MCF 10A (cell line): ENCODE results near the gene NCL. TPM values are rescaled to one million over a fixed set of nuclear protein-coding genes. Genes with fewer than 3 reads are reported as not detected.
"Not testable (repeated sequence)": the region's sequence is repeated elsewhere in the genome, so short reads cannot be mapped to it uniquely, and the experiment has no call there.

Experiments used
- BruUV-seq: library from RNA; stranded (reverse); fragments of 400-500 nt; replicated peaks from 2 replicates; lab custom pipeline; 2021; lab: Mats Ljungman, UMichigan
- CTCF ChIA-PET: fragments of 300-600 bp; sonication (Branson Sonifier 250); formaldehyde crosslinking; extraction: SDS; loops from one replicate; lab custom pipeline; 2021; ENCODE audit warnings: antibody characterized with exemption, inconsistent platforms; lab: Yijun Ruan, JAX
- POLR2A ChIA-PET: fragments of 300-600, 350-650 bp; sonication (Branson Sonifier 250); formaldehyde crosslinking; extraction: SDS; loops from one replicate; lab custom pipeline; 2020; ENCODE audit warnings: antibody characterized with exemption, inconsistent platforms; lab: Yijun Ruan, JAX
- DNase-seq: peaks from one replicate; pipeline ENCODE4 v3.0.0-alpha.2; 2018; ENCODE audit not compliant: unreplicated experiment
- H3K27ac Mint-ChIP-seq: one replicate; pipeline ENCODE4 v1.8.0; 2022; ENCODE audit warnings: mild to moderate bottlenecking, low read depth, mixed read lengths; ENCODE audit not compliant: unreplicated experiment
- H3K27me3 Mint-ChIP-seq: one replicate; pipeline ENCODE4 v1.8.0; 2022; ENCODE audit warnings: mixed read lengths; ENCODE audit not compliant: insufficient read depth, unreplicated experiment
- H3K36me3 Mint-ChIP-seq: one replicate; pipeline ENCODE4 v1.8.0; 2022; ENCODE audit warnings: mild to moderate bottlenecking, moderate library complexity, mixed read lengths; ENCODE audit not compliant: insufficient read depth, unreplicated experiment
- H3K4me1 Mint-ChIP-seq: one replicate; pipeline ENCODE4 v1.8.0; 2022; ENCODE audit warnings: mixed read lengths; ENCODE audit not compliant: insufficient read depth, unreplicated experiment
- H3K4me3 Mint-ChIP-seq: one replicate; pipeline ENCODE4 v1.8.0; 2022; ENCODE audit warnings: mild to moderate bottlenecking, moderate library complexity, mixed read lengths; ENCODE audit not compliant: unreplicated experiment
- H3K9me3 Mint-ChIP-seq: one replicate; pipeline ENCODE4 v1.8.0; 2022; ENCODE audit warnings: mixed read lengths; ENCODE audit not compliant: unreplicated experiment
- intact Hi-C: fragments of 100-400 bp; cut with micrococcal nuclease; formaldehyde crosslinking; loops from 2 replicates; pipeline ENCODE4 v1.14.1; 2022
- total RNA-seq: library from RNA; stranded (reverse); gene quantifications from 2 replicates; pipeline ENCODE4 v1.2.3, GENCODE V29; 2022
- TF ChIP-seq, protein P1 (sequence below): fragments of 200-600 bp; IDR thresholded peaks from one replicate; pipeline ENCODE4 v1.8.0; 2022; ENCODE audit warnings: antibody characterized with exemption, mild to moderate bottlenecking; ENCODE audit not compliant: unreplicated experiment

Gene NCL
- total RNA-seq, 1 experiment from 2014 or later = 778 TPM

DNA sequence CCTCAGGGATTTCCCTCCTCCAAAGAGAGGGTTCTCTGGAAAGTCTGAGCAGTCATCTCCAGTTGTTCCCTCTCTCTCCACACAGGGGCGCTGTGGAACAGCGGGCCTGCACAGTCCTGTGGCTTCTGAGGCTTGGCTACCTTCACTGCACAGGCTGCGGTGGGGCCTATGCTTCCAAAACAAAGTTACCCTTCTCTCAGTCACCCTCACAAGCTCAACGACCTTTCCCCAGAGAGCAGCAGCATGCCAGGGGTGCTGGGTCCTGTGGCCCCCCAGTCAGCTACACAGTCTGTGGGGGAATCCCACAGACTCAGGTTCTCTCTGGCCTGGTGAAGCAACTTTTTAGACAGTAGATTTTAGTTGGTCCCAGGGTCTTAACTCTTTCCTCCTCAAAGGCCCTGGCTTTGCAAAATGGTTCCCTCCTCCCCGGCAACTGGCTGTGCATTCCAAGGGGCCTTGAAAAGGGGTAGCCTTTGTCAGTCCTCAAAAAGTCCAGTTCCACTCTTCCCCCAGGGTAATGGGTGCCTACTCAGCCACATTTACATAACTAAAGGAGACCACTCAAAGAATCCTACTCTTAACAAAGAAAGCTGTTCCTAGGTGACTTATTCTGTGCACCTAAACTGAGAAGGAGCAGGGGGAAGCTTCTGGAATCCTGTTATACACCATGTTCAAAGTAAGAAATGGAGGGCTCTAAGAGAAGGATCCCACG, 53.8 kb downstream of the NCL start:
- TF ChIP-seq, protein P1, sequence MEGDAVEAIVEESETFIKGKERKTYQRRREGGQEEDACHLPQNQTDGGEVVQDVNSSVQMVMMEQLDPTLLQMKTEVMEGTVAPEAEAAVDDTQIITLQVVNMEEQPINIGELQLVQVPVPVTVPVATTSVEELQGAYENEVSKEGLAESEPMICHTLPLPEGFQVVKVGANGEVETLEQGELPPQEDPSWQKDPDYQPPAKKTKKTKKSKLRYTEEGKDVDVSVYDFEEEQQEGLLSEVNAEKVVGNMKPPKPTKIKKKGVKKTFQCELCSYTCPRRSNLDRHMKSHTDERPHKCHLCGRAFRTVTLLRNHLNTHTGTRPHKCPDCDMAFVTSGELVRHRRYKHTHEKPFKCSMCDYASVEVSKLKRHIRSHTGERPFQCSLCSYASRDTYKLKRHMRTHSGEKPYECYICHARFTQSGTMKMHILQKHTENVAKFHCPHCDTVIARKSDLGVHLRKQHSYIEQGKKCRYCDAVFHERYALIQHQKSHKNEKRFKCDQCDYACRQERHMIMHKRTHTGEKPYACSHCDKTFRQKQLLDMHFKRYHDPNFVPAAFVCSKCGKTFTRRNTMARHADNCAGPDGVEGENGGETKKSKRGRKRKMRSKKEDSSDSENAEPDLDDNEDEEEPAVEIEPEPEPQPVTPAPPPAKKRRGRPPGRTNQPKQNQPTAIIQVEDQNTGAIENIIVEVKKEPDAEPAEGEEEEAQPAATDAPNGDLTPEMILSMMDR = peak; percentile 30
- no TSS peak for BruUV-seq
- Mint-ChIP-seq H3K4me3 (no peak overlapping the region), H3K9me3 (no peaks in the 10 kb centered on the region), H3K36me3 (no peaks in the 10 kb centered on the region), H3K4me1 (peaks cover 5% of the 10 kb centered on the region), H3K27me3 (no peaks in the 10 kb centered on the region), H3K27ac (no peak overlapping the region)
- ChIA-PET CTCF (interaction anchor here (0.7 to 9.9 kb wide), 6 partner anchors 11 to 315 kb away, joined by 3 to 156 read pairs (median 11); no protein-coding TSS in a partner anchor), POLR2A (interaction anchor here (0.7 to 2.4 kb wide), 2 partner anchors 41 to 147 kb away, joined by 3 to 5 read pairs; no protein-coding TSS in a partner anchor)
- DNase-seq = no peak
- intact Hi-C loops = no loop called here

DNA sequence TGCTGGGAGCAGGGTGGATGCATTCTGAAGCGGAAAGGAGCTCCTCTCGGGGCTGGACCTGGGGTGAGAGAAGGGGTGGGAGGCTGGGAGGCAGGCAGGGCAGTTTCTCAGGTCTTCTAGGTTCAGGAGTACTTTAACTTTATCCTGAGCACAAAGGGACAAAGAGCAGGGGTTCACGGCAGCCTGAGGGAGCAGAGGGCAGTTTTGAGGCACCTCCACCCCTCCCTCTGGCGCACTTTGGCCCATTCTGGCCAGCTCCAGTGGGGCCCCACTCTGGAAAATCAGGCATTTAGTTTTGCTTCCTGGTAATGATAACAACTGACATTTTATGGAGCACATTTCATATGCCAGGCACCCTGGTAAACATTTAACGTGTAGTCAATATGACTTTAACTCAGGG, 54.5 kb downstream of the NCL start:
- Mint-ChIP-seq H3K27me3 (no peaks in the 10 kb centered on the region), H3K27ac (no peak overlapping the region), H3K4me3 (no peak overlapping the region), H3K36me3 (no peaks in the 10 kb centered on the region), H3K9me3 (no peaks in the 10 kb centered on the region), H3K4me1 (peaks cover 8% of the 10 kb centered on the region)
- intact Hi-C loops = no loop called here
- POLR2A ChIA-PET = no interaction called here
- BruUV-seq = no TSS peak
- TF ChIP-seq, protein P1 = no peak
- no peak for DNase-seq
- CTCF ChIA-PET = interaction anchor here (0.7 to 9.9 kb wide), 3 partner anchors 10 to 195 kb away, joined by 3 to 156 read pairs (median 16); no protein-coding TSS in a partner anchor

DNA sequence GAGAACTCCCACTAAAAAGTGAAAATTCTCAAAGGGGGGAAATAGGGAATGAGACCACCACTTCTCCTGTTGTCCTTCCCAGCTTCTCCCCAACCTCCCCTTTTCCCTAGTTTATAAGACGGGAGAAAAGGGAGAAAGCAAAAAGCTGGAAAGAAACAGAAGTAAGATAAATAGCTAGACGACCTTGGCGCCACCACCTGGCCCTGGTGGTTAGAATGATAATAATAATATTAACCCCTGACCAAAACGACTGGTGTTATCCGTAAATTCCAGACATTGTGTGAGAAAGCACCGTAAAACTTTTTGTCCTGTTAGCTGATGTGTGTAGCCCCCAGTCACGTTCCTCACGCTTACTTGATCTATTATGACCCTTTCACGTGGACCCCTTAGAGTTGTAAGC, 56.0 kb downstream of the NCL start:
- BruUV-seq, H3K9me3 Mint-ChIP-seq, H3K27me3 Mint-ChIP-seq, DNase-seq, H3K36me3 Mint-ChIP-seq, H3K4me3 Mint-ChIP-seq, intact Hi-C loops, H3K27ac Mint-ChIP-seq, H3K4me1 Mint-ChIP-seq: not testable (repeated sequence)
- ChIA-PET CTCF (interaction anchor here (1.1 to 9.9 kb wide), 8 partner anchors 9 to 305 kb away, joined by 3 to 156 read pairs (median 8); no protein-coding TSS in a partner anchor), POLR2A (interaction anchor here (0.8 kb wide), 1 partner anchor 181 kb away, joined by 3 read pairs; no protein-coding TSS in a partner anchor)

DNA sequence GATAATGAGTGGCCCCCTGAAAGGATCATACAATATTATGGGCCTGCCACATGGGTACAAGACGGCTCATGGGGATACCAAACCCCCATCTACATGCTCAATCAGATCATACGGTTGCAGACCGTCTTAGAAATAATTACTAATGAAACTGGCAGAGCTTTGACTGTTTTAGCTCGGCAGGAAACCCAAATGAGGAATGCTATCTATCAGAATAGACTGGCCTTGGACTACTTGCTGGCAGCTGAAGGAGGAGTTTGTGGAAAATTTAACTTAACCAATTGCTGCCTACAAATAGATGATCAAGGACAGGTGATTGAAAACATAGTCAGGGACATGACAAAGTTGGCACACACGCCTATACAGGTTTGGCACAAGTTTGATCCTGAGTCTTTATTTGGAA, 56.6 kb downstream of the NCL start:
- intact Hi-C loops, H3K27ac Mint-ChIP-seq, H3K36me3 Mint-ChIP-seq, H3K4me3 Mint-ChIP-seq, BruUV-seq, H3K4me1 Mint-ChIP-seq, DNase-seq, H3K9me3 Mint-ChIP-seq, H3K27me3 Mint-ChIP-seq: not testable (repeated sequence)
- POLR2A ChIA-PET = interaction anchor here (0.8 kb wide), 1 partner anchor 181 kb away, joined by 3 read pairs; no protein-coding TSS in a partner anchor
- CTCF ChIA-PET = interaction anchor here (0.6 to 9.9 kb wide), 11 partner anchors 15 to 558 kb away, joined by 3 to 156 read pairs (median 4); no protein-coding TSS in a partner anchor
